Measurements from ENCODE around the gene EVI5.

DNA sequence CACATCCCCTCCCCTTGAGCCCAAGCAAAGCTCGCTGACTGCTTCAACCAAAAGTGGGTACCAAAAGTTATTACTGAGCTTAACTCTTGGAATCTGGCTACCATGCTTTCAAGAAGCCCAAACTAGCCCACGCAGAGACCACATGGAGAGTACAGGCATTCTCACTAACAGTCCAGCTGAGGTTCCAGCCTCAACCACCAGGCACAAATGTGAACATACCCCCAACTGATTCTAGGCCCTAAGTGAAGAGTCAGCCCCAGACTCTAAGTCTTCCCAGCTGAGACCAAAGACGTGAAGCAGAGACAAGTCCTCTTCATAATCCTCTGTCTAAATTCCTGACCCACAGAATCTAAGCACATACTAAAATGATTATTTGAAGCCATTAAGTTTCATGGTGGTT, 36.8 kb downstream of the EVI5 start:
- no peak for TF ChIP-seq EZH2 (IDR thresholded peaks at IDR 0.05; ENCODE audit: borderline replicate concordance, low read length)
- TF ChIP-seq, protein P1, sequence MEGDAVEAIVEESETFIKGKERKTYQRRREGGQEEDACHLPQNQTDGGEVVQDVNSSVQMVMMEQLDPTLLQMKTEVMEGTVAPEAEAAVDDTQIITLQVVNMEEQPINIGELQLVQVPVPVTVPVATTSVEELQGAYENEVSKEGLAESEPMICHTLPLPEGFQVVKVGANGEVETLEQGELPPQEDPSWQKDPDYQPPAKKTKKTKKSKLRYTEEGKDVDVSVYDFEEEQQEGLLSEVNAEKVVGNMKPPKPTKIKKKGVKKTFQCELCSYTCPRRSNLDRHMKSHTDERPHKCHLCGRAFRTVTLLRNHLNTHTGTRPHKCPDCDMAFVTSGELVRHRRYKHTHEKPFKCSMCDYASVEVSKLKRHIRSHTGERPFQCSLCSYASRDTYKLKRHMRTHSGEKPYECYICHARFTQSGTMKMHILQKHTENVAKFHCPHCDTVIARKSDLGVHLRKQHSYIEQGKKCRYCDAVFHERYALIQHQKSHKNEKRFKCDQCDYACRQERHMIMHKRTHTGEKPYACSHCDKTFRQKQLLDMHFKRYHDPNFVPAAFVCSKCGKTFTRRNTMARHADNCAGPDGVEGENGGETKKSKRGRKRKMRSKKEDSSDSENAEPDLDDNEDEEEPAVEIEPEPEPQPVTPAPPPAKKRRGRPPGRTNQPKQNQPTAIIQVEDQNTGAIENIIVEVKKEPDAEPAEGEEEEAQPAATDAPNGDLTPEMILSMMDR (IDR thresholded peaks at IDR 0.05; ENCODE audit: low read length) = no peak

Measured in OCI-LY1 (cell line).